ENCODE results near the gene PRKCG.
"Not testable (repeated sequence)": the region's sequence is repeated elsewhere in the genome, so short reads cannot be mapped to it uniquely, and the experiment has no call there.

Gene PRKCG

GRCh38 chr19:53927739-53928138 lies 45.7 kb downstream of the PRKCG start:
- no peak overlapping the region for H3K27ac ChIP-seq
- no peak for DNase-seq (ENCODE audit: low read depth, low spot score)

GRCh38 chr19:53936029-53936428 lies 54.0 kb downstream of the PRKCG start:
- H3K27ac ChIP-seq = no peak overlapping the region
- DNase-seq (ENCODE audit: low read depth, low spot score) = no peak

- H3K27ac ChIP-seq = no peak overlapping the region
- DNase-seq (ENCODE audit: low read depth, low spot score) = no peak
Observed at GRCh38 chr19:53942001-53942786, 60.2 kb downstream of the PRKCG start.

- DNase-seq (ENCODE audit: low read depth, low spot score) = no peak
Observed at GRCh38 chr19:53944416-53944815, 62.4 kb downstream of the PRKCG start.

GRCh38 chr19:53944933-53945332 lies 62.9 kb downstream of the PRKCG start:
- DNase-seq (ENCODE audit: low read depth, low spot score) = no peak
- H3K27ac ChIP-seq = no peak overlapping the region

More at GRCh38 chr19:53944416-53944815, 62.4 kb downstream of the PRKCG start:
- no peak overlapping the region for H3K27ac ChIP-seq

GRCh38 chr19:53945441-53945840 lies 63.4 kb downstream of the PRKCG start:
- H3K27ac ChIP-seq = no peak overlapping the region
- no peak for DNase-seq (ENCODE audit: low read depth, low spot score)

GRCh38 chr19:53945998-53946397 lies 64.0 kb downstream of the PRKCG start:
- DNase-seq (ENCODE audit: low read depth, low spot score) = no peak
- H3K27ac ChIP-seq = no peak overlapping the region

GRCh38 chr19:53947624-53948023 lies 65.6 kb downstream of the PRKCG start:
- H3K27ac ChIP-seq = no peak overlapping the region
- DNase-seq (ENCODE audit: low read depth, low spot score) = no peak

- not testable (repeated sequence) for H3K27ac ChIP-seq
Observed at GRCh38 chr19:53948611-53949010, 66.6 kb downstream of the PRKCG start.

GRCh38 chr19:53951436-53951835 lies 69.4 kb downstream of the PRKCG start:
- DNase-seq (ENCODE audit: low read depth, low spot score) = no peak
- H3K27ac ChIP-seq = no peak overlapping the region

More at GRCh38 chr19:53948611-53949010, 66.6 kb downstream of the PRKCG start:
- not testable (repeated sequence) for DNase-seq (ENCODE audit: low read depth, low spot score)

GRCh38 chr19:53951947-53952346 lies 70.0 kb downstream of the PRKCG start:
- H3K27ac ChIP-seq = no peak overlapping the region
- DNase-seq (ENCODE audit: low read depth, low spot score) = no peak

- no peak overlapping the region for H3K27ac ChIP-seq
Observed at GRCh38 chr19:53953383-53953782, 71.4 kb downstream of the PRKCG start.

More at GRCh38 chr19:53953383-53953782, 71.4 kb downstream of the PRKCG start:
- no peak for DNase-seq (ENCODE audit: low read depth, low spot score)
